ENCODE data around the gene TCF25.
"Not testable (repeated sequence)": the region's sequence is repeated elsewhere in the genome, so short reads cannot be mapped to it uniquely, and the experiment has no call there.

TCF25 gene

GRCh38 chr16:89913408-89914387 is 40.3 kb downstream of the TCF25 start:
- TF ChIP-seq POLR2AphosphoS5 (IDR thresholded peaks at IDR 0.05; ENCODE audit: low read depth, low read length) (no peak), POLR2A (IDR thresholded peaks at IDR 0.05; ENCODE audit: low read depth, low read length) (no peak), TAF1 (IDR thresholded peaks at IDR 0.05; ENCODE audit: borderline replicate concordance, low read depth, low read length) (no peak)
- DNase-seq (ENCODE audit: insufficient read length) (no peak), FAIRE-seq (no peak)

GRCh38 chr16:89914642-89915285 is 41.4 kb downstream of the TCF25 start:
- FAIRE-seq; DNase-seq (ENCODE audit: insufficient read length): not testable (repeated sequence)

- FAIRE-seq (no peak), DNase-seq (ENCODE audit: insufficient read length) (no peak)
- TF ChIP-seq TAF1 (IDR thresholded peaks at IDR 0.05; ENCODE audit: borderline replicate concordance, low read depth, low read length) (no peak), POLR2AphosphoS5 (IDR thresholded peaks at IDR 0.05; ENCODE audit: low read depth, low read length) (no peak), POLR2A (IDR thresholded peaks at IDR 0.05; ENCODE audit: low read depth, low read length) (no peak)
These were observed 42.2 kb downstream of the TCF25 start for GRCh38 chr16:89915303-89916232.

GRCh38 chr16:89917773-89918452 is 44.5 kb downstream of the TCF25 start:
- DNase-seq (ENCODE audit: insufficient read length) (peak; percentile 88), FAIRE-seq (peak; percentile 97)
- TF ChIP-seq POLR2A (IDR thresholded peaks at IDR 0.05; ENCODE audit: low read depth, low read length) (peak; percentile 24; the same call in 1 of the 2 replicates), POLR2AphosphoS5 (IDR thresholded peaks at IDR 0.05; ENCODE audit: low read depth, low read length) (no peak)

- TF ChIP-seq POLR2A (IDR thresholded peaks at IDR 0.05; ENCODE audit: low read depth, low read length) (no peak), POLR2AphosphoS5 (IDR thresholded peaks at IDR 0.05; ENCODE audit: low read depth, low read length) (no peak)
- DNase-seq (ENCODE audit: insufficient read length) = peak; percentile 58
These were observed 45.3 kb downstream of the TCF25 start, which contains the start of gene MC1R for GRCh38 chr16:89918453-89919347. MC1R (plus strand) TSS chr16:89918862; CDS start chr16:89919259, 397 bp downstream.

GRCh38 chr16:89919535-89920406 is 46.4 kb downstream of the TCF25 start:
- no peak for FAIRE-seq
- DNase-seq (ENCODE audit: insufficient read length) = no peak
- no peak for TF ChIP-seq POLR2A (IDR thresholded peaks at IDR 0.05; ENCODE audit: low read depth, low read length)
- TF ChIP-seq POLR2AphosphoS5 (IDR thresholded peaks at IDR 0.05; ENCODE audit: low read depth, low read length) = no peak
- TF ChIP-seq TAF1 (IDR thresholded peaks at IDR 0.05; ENCODE audit: borderline replicate concordance, low read depth, low read length) = no peak

More at GRCh38 chr16:89918453-89919347, 45.3 kb downstream of the TCF25 start, which contains the start of gene MC1R:
- FAIRE-seq = peak; percentile 54

- DNase-seq (ENCODE audit: insufficient read length) = no peak
- no peak for FAIRE-seq
- TF ChIP-seq POLR2AphosphoS5 (IDR thresholded peaks at IDR 0.05; ENCODE audit: low read depth, low read length) (no peak), TAF1 (IDR thresholded peaks at IDR 0.05; ENCODE audit: borderline replicate concordance, low read depth, low read length) (no peak), POLR2A (IDR thresholded peaks at IDR 0.05; ENCODE audit: low read depth, low read length) (no peak)
These were observed 47.3 kb downstream of the TCF25 start for GRCh38 chr16:89920723-89921122.

GRCh38 chr16:89921131-89921701 is 47.8 kb downstream of the TCF25 start:
- no peak for DNase-seq (ENCODE audit: insufficient read length)

More at GRCh38 chr16:89921131-89921701, 47.8 kb downstream of the TCF25 start:
- TF ChIP-seq TAF1 (IDR thresholded peaks at IDR 0.05; ENCODE audit: borderline replicate concordance, low read depth, low read length) (no peak), POLR2A (IDR thresholded peaks at IDR 0.05; ENCODE audit: low read depth, low read length) (no peak), POLR2AphosphoS5 (IDR thresholded peaks at IDR 0.05; ENCODE audit: low read depth, low read length) (no peak)
- no peak for FAIRE-seq
